ENCODE measurements around the gene TECR.

The TECR gene

DNA sequence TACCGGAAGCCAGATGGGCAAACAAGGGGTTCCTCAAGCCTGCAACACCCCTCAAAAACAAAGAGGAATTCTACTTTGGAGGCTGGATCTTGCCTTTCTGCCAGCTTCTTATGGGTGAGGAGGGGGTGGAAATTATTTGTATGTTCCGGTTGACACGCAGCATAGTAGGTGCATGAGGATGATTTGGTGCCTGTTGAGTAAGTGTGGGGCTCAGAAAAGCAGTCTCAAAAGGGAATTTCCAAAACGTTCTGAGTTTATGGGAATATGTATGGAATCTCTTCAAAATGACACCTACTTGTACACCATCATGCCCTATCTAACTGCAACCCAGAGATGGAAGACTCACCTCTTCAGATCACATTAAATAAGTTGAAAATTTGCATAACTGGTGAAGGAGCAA lies 3.0 kb upstream of the TECR start:
- TF ChIP-seq, protein P1, sequence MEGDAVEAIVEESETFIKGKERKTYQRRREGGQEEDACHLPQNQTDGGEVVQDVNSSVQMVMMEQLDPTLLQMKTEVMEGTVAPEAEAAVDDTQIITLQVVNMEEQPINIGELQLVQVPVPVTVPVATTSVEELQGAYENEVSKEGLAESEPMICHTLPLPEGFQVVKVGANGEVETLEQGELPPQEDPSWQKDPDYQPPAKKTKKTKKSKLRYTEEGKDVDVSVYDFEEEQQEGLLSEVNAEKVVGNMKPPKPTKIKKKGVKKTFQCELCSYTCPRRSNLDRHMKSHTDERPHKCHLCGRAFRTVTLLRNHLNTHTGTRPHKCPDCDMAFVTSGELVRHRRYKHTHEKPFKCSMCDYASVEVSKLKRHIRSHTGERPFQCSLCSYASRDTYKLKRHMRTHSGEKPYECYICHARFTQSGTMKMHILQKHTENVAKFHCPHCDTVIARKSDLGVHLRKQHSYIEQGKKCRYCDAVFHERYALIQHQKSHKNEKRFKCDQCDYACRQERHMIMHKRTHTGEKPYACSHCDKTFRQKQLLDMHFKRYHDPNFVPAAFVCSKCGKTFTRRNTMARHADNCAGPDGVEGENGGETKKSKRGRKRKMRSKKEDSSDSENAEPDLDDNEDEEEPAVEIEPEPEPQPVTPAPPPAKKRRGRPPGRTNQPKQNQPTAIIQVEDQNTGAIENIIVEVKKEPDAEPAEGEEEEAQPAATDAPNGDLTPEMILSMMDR (IDR thresholded peaks at IDR 0.05; ENCODE audit: low read depth, low read length, missing control alignments), result no peak
- no peak overlapping the region for H3K4me3 ChIP-seq (replicated peaks; ENCODE audit: low read depth, low read length)
- DNase-seq (ENCODE audit: extremely low read depth, low read depth), result no peak

DNA sequence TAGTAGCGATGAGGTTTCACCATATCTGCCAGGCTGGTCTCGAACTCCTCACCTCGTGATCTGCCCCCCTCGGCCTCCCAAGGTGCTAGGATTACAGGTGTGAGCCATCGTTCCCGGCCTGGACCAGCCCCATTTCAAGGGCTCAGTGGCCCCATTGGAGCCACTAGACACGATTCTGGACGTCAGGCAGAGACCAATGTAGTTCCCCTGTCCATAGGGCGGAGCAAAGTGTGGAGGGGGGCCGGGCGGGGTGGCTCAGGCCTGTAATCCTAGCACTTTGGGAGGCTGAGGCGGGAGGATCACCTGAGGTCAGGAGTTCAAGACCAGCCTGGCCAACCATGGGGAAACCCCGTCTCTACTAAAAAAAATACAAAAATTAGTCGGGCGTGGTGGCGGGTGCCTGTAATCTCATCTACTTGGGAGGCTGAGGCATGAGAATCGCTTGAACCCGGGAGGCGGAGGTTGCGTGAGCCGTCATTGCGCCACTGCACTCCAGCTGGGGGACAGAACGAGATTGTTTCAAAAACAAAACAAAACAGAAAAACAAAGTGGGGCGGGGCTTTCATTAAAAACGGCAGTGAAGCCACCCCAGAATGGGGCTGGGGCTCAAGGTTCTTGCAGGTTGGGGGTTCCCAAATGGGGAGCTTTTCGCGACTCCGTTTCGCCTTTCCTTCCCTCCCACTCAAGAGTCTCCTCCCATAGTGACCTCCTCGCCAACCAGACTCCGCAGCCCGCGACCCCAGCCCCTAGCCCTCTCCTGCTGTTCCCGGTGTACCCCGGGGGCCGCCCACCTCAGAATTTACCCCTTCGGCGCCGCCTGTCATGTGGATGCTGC lies 758 bp upstream of the TECR start:
- TF ChIP-seq, protein P1 (IDR thresholded peaks at IDR 0.05; ENCODE audit: low read depth, low read length, missing control alignments), result no peak
- DNase-seq (ENCODE audit: extremely low read depth, low read depth), result no peak
- H3K4me3 ChIP-seq (replicated peaks; ENCODE audit: low read depth, low read length), result peak overlapping the region; percentile 80

DNA sequence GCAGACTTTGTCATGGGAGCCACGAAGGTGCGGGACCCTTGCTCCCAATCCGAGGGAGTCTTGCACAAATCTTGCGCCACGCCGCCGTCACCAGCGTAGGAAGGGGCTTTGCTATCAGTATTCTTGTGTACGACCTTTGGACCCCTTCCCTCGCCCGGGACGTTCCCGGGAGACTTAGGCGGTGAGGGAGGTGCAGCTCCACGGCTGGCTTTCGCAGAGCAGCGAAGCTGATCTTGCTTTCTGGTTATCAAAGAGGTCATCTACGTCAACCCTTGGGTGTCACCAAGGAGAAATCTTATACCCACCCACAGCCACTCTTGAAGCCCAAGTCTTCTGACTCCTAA lies 583 bp downstream of the TECR start:
- TF ChIP-seq, protein P1 (IDR thresholded peaks at IDR 0.05; ENCODE audit: low read depth, low read length, missing control alignments), result no peak
- H3K4me3 ChIP-seq (replicated peaks; ENCODE audit: low read depth, low read length), result peak overlapping the region; percentile 80
- DNase-seq (ENCODE audit: extremely low read depth, low read depth), result no peak

DNA sequence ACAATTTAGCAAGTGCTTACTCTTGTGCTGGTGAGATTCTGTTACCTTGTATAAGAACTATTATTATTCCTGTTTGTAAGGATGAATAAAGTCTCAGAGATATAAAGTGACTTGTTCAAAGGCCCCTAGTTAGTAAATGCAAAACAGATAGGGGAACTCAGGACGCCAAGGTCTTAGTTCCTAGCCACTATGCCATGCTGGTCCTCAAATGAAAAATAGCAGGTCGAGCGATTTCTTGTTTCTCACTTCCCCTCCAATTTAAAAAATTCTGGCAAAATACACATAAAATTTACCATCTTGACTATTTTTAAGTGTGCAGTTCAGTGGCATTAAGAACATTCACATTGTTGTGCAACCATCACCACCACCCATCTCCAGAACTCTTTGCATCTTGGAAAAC lies 1.1 kb downstream of the TECR start:
- peak overlapping the region; percentile 80 for H3K4me3 ChIP-seq (replicated peaks; ENCODE audit: low read depth, low read length)
- TF ChIP-seq, protein P1 (IDR thresholded peaks at IDR 0.05; ENCODE audit: low read depth, low read length, missing control alignments), result no peak
- no peak for DNase-seq (ENCODE audit: extremely low read depth, low read depth)

DNA sequence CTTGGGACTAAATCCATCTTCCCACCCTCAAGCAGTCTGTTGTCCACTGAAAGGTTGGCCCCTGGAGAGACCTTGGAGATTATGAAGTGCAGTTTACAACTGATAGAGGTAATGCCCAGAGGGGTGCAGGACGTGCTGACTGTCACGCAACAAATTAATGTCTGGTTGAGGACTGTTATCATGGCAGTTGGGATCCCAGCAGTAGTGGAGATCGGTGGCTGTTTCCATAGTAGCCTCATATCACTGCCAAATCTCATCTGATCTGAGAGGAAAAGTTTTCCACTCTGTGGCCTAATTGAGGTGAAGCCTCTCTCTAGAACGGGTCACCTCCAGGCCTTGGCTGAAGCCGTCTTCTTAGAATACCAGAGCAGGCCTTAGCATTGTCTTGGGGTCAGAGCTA lies 4.1 kb downstream of the TECR start:
- no peak for DNase-seq (ENCODE audit: extremely low read depth, low read depth)
- TF ChIP-seq, protein P1 (IDR thresholded peaks at IDR 0.05; ENCODE audit: low read depth, low read length, missing control alignments), result no peak
- no peak overlapping the region for H3K4me3 ChIP-seq (replicated peaks; ENCODE audit: low read depth, low read length)

- no peak overlapping the region for H3K4me3 ChIP-seq (replicated peaks; ENCODE audit: low read depth, low read length)
- DNase-seq (ENCODE audit: extremely low read depth, low read depth), result no peak
- TF ChIP-seq, protein P1 (IDR thresholded peaks at IDR 0.05; ENCODE audit: low read depth, low read length, missing control alignments), result no peak
These were observed 7.7 kb downstream of the TECR start for GRCh38 chr19:14536926-14537692.

All from HFF-Myc (cell line).